GM18858 (cell line): ENCODE results near the gene TXLNB.
"Not testable (repeated sequence)": the region's sequence is repeated elsewhere in the genome, so short reads cannot be mapped to it uniquely, and the experiment has no call there.

Source experiments
- ATAC-seq: cut with Tn5 transposase; IDR thresholded peaks from one replicate; pipeline ENCODE4 v1.9.1; 2021; ENCODE audit not compliant: unreplicated experiment

The TXLNB gene

DNA sequence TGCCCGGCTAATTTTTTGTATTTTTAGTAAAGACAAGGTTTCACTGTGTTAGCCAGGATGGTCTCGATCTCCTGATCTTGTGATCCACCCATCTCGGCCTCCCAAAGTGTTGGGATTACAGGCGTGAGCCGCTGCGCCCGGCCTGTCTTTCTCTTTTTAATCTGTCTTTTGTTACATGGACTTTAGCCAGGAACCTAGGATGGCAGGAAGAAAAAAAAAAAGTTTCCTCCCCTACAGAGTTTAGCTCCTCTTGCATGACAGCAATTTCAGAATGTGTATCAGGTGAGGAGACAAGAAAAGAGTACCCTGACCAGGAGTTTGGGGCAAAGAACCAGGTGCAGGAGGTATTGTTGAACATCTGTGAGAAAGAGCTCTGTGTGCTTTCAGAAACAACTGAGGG lies 21.4 kb upstream of the TXLNB start:
- no peak for ATAC-seq

DNA sequence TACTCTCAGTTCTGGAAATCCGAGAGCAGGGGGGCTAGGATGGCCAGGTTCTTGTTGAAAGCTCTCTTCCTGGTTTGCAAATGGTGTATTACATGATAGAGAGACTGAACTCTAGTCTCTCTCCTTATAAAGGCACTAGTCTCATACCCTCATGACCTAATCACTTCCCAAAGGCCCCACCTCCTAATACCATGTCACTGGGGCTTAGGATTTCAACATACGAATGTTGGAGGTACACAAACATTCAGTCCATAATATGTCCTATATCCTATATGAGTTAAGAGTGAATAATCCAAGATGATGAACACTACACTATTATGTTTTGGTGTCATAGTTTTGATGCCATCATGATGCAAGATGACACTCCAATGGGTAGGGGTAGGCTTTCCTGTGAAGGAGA lies 20.0 kb upstream of the TXLNB start:
- no peak for ATAC-seq

DNA sequence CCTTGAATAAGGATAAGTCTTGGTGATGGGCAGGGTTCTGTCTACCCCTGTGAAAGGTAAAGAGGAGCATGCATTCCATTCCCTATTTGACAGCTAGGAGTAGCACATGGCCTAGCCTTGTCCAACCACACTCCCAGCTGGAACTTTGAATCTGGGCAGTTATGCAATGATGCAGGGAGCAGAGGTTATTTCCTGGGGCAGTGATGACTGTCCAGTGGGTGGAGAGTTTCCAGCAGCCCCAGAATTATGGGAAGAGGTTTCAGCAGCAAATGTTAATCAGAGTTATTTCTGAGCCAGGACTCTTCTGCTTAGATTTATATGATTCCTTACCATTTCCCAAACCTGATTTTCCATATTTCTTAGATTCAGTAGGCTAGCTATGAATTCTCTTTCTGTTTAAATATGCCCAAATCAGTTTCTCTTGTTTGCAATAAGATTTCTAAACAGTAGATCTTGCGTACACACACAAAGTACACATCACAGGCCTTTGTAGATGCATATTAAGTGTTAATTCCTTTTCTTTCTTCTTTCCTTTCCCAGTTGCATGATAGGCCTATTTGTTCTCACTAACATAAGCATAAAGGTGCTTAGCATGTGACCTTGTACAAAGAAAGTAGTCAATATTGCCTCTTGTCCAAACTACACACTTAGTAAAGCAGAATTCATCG lies 17.3 kb upstream of the TXLNB start:
- ATAC-seq: no peak

DNA sequence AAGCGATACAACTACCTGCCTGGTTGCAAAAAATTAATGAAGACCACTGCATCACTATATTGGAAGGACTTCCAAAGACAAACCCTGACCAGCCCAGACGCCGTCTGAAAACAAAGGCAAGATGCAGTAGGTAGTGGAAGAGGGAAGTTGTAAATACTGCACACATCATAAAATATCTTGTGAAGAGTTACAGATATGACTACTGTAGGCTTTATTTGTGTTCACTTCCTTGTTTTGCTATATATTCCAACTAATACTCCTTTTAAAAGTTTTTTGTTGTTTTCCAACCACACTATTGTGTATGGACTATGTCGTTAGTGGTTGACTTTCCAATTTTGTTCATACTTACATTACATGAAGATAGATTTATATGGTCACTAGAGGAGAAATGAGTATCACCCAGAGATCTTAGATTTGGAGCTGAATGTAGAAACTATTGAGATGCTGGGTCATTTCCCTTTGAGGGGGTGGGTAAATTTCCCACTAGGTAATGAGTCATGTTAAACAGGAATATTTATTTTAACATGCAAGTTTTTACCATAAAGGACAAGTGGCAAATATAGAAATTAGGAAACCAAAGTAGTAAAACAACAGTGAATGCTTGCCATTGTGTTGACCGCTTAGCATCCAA lies 16.6 kb upstream of the TXLNB start:
- ATAC-seq: peak; percentile 89

DNA sequence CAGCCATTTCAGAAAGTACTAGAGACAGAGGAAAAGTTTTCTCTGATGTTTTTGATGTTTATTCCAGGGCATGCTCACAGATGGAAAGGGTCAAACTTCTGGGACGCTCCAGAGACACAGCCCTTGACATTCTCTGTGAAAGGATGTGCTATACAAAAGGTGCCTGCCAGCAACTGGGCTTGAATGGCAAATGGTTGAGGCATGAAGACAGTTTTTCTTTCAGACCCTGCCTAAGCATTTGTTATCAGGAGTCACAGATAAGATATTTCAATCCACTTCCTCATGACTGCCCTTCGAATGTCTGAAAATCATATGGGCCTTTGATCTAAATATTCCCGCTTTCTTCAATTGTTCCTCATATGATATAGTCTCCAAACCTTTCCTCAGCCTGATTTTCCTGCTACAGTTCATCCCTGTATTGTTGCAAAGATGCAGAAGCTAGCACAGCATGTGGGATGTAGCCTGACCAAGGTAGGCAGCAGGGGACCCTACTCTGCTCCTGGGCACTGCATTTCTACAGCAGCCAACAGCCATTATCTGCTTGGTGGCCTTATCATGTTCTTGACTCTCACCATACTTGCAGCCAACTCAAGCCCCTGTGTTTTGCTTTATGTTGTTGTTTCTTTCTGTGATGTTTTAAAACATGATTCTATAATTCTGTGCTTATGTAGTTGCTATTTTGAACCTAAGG lies 14.6 kb upstream of the TXLNB start:
- ATAC-seq: no peak

DNA sequence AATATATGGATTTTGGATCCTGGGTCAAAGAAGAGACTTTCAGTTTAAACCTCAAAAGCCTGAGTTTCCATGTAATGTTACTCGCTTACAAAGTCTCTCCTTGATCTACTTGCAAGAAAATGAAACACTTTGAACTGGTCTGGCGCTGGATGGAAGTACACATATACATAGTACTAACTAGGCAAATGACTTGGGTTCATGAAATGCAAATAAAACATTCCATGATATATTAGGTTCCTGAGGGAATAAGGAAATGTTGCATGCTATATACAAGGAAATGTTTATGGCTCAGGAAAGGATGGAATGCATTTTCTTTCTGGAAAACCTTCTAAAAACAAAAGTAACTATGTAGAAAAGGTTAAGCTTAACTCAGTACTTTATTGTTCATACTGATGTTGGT lies 11.4 kb upstream of the TXLNB start:
- ATAC-seq: no peak

DNA sequence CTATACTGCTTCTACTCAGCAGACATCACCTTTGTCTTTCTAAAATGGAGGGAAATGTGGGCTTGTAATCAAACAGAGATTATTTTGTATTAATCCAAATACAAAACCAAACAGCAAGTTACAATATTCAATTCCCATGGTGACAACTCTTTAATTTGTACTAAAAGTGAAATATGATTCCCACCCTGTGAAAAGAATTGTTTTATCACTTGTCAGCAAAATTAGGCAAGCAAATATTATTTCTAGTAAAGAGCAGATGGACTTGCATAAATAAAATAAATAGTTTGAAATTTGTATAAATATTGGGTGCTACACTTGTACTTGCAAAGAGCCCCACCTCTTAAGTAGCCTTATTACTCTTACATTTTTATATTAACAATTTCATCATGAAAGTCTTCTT lies 6.1 kb upstream of the TXLNB start:
- ATAC-seq: no peak

DNA sequence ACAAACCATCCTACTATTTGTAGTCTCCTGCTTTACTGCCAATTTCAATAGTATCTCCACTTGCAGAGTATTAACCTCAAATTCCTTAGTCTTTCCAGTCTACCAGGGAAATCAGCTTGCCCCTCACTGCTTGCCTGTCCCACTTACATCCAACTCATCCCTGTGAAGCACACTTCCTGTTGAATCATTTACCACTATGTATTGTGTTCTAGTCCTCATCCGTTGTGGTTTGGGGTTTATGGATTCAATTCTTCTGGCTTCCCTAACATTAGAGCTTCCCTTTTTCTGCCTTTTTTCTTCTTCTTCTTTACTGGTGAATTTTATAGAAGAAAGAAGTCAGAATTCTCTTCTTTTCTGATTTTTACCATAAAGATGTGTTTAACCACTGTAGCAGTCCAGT lies 5.1 kb upstream of the TXLNB start:
- no peak for ATAC-seq

DNA sequence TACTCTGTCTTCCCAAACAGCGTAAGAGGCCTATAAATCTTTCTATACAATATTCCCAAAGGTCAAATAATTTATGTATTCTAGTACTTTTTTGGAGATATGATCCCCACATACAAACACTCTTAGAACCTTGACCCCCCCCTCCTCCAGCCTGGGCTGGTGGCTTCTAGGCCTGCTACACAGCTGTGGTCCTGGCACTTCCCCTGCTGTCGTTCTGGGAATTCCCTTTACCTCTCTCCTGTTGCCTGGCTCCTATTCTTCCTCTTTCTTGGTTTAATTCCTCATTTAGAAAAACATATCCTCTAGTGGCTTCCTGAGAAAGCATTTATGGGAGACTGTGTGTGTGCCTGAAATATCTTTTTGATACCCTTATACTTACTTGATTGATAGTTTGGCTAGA lies 4.1 kb upstream of the TXLNB start:
- no peak for ATAC-seq

DNA sequence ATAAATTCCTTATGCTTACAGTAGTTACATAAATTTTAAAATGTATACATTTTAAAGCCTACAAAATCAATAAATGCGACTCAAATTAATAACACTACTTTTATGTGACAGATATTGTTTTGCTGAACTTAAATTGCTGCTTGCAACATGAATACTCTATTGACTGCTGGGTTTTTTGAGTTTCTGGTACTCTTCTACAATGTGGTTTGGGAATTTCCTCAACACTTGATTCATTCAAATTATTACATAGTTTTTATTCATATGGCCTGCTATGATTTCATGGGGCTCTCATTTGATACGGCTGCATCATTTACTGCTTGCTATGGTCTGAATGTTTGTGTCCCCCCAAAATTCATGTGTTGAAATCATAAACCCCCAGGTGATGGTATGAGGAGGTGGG lies 2.3 kb upstream of the TXLNB start:
- no peak for ATAC-seq

DNA sequence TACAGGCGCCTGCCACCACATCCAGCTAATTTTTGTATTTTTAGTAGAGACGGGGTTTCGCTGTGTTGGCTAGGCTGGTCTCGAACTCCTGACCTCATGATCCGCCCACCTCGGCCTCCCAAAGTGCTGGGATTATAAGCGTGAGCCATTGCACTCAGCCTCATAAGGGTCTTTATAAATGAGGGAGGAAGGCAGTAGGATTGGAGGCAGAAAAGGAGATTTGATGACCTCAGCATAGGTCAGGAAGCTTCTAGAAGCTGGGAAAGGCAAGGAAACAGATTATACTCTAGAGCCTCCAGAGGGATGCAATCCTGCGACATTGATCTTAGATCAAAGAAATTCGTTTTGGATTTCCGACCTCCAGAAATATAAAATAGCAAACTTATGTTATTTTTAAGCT lies 1.4 kb upstream of the TXLNB start:
- ATAC-seq: not testable (repeated sequence)

DNA sequence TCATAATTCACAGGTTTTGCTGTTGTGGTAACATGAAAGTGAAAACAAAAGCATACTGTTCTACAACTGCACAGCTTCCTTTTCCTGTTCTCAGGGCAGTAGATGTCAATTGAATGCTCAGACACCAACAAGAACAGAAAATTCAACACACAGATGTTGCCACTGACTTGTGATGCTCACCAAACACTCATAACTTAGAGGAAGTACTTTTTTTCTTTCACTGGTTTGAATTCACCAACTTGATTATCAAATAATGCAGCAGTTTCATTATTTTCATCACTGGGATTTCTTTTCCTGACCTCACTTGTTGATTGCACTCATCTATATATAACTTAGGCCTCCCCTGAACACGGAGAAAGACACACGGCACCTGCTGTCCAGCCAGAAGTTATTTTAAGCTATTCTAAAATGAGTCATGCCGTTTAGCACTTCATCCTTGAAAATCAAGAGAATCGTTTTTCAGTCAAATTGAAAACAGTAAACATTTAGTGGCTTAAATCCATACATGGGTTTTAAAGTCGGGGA lies 949 bp downstream of the TXLNB start:
- ATAC-seq: peak; percentile 75

DNA sequence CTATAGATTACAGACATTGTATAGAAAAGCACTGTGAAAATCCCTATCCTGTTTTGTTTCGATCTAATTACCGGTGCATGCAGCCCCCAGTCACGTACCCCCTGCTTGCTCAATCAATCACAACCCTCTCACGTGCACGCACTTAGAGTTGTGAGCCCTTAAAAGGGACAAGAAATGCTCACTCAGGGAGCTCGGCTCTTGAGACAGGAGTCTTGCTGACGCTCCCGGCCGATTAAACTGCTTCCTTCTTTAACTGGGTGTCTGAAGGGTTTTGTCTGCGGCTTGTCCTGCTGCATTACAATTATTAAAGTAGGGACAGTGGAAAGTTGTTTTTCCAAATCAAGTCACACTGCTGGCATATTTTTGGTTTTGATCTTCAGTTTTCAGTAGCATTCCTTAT lies 2.6 kb downstream of the TXLNB start:
- ATAC-seq: no peak

DNA sequence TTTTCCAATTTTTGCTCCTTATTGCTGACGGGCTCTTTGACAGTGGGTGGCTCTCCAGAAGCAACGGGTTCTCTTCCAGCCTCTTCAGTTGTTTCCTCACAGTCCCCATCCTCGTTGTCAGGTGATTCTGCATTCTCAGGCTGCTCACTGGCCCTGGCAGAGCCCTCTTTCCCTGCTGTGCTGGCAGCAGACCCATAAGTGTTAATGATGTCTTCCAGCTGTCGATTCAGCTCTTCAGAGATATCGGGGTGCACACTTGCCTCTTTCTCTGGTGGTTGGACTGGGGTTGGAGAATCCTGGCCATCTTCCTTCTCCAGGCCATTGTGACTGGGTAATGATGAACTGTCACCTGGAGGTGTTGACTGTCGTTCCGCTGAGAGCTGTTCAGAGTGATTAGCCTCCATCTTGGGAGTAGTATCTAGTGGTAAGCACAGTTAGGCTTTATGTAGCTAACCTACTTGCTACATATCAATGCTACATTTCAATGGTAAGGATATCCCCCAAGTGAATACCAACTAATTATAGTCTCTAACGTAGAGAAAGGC lies 3.2 kb downstream of the TXLNB start:
- ATAC-seq: no peak

DNA sequence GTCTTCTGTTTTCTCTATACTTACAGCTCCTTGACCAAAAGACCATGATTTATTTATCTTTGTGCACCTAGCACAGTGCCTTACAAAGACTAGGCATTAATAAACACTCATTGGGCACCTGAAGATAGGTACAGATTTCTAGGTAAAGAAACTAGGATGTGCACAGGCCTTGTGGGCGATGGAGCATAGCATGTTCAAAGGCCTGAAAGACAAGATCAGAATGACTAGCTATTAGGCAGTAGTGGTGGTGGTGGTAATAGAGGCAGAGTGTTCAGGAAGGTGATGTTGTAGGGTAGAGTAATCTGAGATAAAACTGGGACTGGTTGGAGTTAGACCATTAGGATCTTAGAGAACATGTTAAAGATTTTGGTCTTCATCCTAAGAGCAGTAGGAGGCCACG lies 3.9 kb downstream of the TXLNB start:
- no peak for ATAC-seq

DNA sequence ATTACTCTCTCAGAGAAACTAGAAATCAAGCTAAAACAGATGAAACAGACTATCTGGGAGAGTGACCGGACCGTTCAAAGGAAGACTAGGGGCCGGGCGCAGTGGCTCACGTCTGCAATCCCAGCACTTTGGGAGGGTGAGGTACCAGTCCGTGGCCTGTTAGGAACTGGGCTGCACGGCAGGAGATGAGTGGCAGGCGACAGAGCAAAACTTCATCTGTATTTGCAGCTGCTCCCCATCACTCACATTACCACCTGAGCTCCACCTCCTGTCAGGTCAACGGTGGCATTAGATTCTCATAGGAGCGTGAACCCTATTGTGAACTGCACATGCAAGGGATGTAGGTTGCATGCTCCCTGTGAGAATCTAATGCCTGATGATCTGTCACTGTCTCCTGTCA lies 5.4 kb downstream of the TXLNB start:
- not testable (repeated sequence) for ATAC-seq

DNA sequence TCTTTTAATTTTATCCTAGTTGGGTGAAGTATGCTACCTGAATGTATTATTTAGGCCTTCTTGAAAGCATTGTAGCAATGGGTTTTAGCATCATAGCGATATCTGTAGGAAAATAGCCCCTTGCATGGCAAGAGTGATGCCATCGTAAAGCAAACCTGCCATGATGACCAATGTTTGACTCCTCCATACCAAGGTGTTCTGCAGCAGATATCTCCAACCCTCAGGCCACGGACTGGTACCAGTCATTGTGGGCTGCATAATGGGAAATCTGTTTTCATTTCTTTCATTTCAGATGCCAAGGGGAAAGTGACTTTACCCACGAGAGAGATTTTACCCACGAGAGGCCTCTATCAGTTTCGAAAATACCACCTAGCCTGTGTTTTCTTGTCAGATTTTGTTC lies 6.2 kb downstream of the TXLNB start:
- no peak for ATAC-seq

DNA sequence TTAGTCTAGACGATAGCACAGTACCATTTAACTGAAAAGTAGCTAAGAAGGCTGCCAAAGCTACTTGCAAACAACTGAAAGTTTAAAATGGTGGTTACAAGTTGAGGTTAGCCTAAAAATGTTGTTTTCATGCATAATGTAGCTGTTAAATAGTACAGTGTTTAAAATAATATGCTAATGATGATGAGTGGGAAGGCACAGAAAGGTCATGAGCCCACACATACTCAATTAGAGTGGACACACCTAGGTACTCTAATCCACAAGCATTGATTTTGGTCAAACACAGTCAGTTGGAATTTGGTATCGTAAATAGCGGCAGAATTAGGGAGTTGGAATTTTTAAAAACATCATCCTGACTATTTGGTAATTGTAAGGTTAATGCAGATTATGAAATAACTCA lies 7.0 kb downstream of the TXLNB start:
- ATAC-seq: no peak

DNA sequence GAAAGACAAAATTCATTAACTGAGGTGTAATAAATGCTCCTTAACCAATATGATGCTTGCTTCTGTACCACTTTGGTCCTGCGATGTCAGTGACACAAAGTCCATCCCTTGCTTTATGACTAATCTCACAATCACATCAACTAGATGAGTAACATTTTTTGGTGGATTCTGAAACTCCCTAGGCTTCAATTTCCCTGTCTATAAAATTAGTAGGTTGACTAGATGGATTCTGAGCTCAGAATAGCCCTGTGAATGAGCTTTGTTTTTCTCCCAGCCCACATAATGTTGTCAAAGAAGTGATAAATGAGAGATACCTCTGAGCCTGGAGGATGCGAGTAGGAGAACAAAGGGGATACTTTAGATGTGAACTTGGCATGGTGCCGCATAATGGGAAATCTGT lies 9.1 kb downstream of the TXLNB start:
- ATAC-seq: no peak

DNA sequence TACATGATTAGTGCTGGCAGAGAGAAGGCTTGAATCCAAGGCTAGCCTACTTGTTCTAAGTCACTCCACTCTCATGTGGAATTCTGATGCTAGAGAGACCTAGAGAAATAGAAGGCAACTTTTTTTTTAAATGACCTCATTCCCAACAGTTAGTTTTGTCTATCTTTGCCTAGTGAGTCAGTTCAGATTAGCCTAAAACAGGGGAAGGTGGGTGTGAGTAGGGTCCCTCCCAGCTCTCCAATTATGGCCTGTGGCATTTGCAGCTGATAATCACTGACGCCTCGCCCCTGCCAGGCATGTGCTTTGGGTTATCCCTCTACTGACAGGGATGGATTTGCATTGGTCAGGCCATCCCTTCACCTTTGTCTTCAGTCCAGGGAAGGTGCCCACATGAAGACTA lies 13.6 kb downstream of the TXLNB start:
- ATAC-seq: no peak

DNA sequence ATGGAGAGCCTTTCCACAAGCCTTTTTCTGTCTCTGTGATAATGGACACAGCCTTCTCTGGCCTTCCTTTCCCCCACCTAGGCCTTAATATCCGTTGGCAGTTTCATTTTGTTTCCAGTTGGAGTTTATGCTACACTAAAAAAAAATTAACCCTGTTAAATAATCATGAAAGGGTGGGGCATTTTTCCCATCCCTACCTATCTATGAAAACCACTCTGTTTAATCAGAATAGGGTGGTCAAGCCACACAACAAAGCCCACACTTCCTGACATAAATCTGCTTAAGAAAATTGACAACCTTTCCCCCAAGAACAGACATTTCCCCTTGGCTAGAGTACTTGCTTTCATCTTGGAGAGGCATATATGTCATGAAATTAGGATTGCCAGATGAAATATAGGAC lies 14.2 kb downstream of the TXLNB start:
- no peak for ATAC-seq

DNA sequence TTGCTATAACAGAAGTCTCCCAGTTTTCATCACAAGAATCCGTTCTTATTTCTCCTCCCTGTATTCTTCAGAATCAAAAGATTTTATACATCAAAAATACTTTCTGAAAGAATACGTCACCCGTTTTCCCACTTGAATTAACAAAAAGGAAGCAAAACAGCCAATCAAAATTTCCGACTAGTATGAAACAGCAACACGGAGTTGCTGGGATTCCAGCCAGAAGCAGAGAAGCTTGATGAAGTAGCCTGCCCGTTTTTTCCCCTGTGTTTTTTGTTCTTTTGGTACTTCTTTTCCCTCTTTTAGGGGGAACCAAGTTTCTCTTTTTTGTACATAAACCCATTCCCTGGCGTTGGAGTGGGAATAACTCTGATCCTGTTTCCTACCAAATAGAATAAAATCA lies 14.6 kb downstream of the TXLNB start:
- no peak for ATAC-seq
